ENCODE results near the gene CUEDC1.
A peak's percentile ranks its signal among the peaks of the same experiment; 100 is the strongest.

The CUEDC1 gene

GRCh38 chr17:57868007-57868909 lies 87.0 kb downstream of the CUEDC1 start:
- FAIRE-seq, result peak; percentile 88
- TF ChIP-seq POLR2AphosphoS5 (IDR thresholded peaks at IDR 0.05; ENCODE audit: low read depth, low read length) (no peak), POLR2A (IDR thresholded peaks at IDR 0.05; ENCODE audit: low read depth, low read length) (no peak)
- peak; percentile 93 for DNase-seq (ENCODE audit: insufficient read length)

GRCh38 chr17:57867126-57867525 lies 88.1 kb downstream of the CUEDC1 start:
- TF ChIP-seq POLR2A (IDR thresholded peaks at IDR 0.05; ENCODE audit: low read depth, low read length), result no peak
- no peak for TF ChIP-seq TAF1 (IDR thresholded peaks at IDR 0.05; ENCODE audit: borderline replicate concordance, low read depth, low read length)
- TF ChIP-seq POLR2AphosphoS5 (IDR thresholded peaks at IDR 0.05; ENCODE audit: low read depth, low read length), result no peak
- FAIRE-seq (no peak), DNase-seq (ENCODE audit: insufficient read length) (no peak)

- FAIRE-seq (no peak), DNase-seq (ENCODE audit: insufficient read length) (no peak)
- TF ChIP-seq POLR2AphosphoS5 (IDR thresholded peaks at IDR 0.05; ENCODE audit: low read depth, low read length), result no peak
- TF ChIP-seq TAF1 (IDR thresholded peaks at IDR 0.05; ENCODE audit: borderline replicate concordance, low read depth, low read length), result no peak
- no peak for TF ChIP-seq POLR2A (IDR thresholded peaks at IDR 0.05; ENCODE audit: low read depth, low read length)
Observed at GRCh38 chr17:57866723-57867122, 88.5 kb downstream of the CUEDC1 start.

GRCh38 chr17:57866319-57866718 lies 88.9 kb downstream of the CUEDC1 start:
- DNase-seq (ENCODE audit: insufficient read length) (no peak), FAIRE-seq (no peak)
- TF ChIP-seq TAF1 (IDR thresholded peaks at IDR 0.05; ENCODE audit: borderline replicate concordance, low read depth, low read length) (no peak), POLR2AphosphoS5 (IDR thresholded peaks at IDR 0.05; ENCODE audit: low read depth, low read length) (no peak), POLR2A (IDR thresholded peaks at IDR 0.05; ENCODE audit: low read depth, low read length) (no peak)

GRCh38 chr17:57864273-57864672 lies 90.9 kb downstream of the CUEDC1 start:
- no peak for TF ChIP-seq POLR2A (IDR thresholded peaks at IDR 0.05; ENCODE audit: low read depth, low read length)
- no peak for TF ChIP-seq TAF1 (IDR thresholded peaks at IDR 0.05; ENCODE audit: borderline replicate concordance, low read depth, low read length)
- no peak for TF ChIP-seq POLR2AphosphoS5 (IDR thresholded peaks at IDR 0.05; ENCODE audit: low read depth, low read length)
- no peak for DNase-seq (ENCODE audit: insufficient read length)
- no peak for FAIRE-seq

GRCh38 chr17:57862694-57863667 lies 92.2 kb downstream of the CUEDC1 start:
- no peak for FAIRE-seq
- TF ChIP-seq TAF1 (IDR thresholded peaks at IDR 0.05; ENCODE audit: borderline replicate concordance, low read depth, low read length), result no peak
- no peak for TF ChIP-seq POLR2A (IDR thresholded peaks at IDR 0.05; ENCODE audit: low read depth, low read length)
- TF ChIP-seq POLR2AphosphoS5 (IDR thresholded peaks at IDR 0.05; ENCODE audit: low read depth, low read length), result no peak
- DNase-seq (ENCODE audit: insufficient read length), result no peak

- no peak for DNase-seq (ENCODE audit: insufficient read length)
- no peak for TF ChIP-seq POLR2A (IDR thresholded peaks at IDR 0.05; ENCODE audit: low read depth, low read length)
Observed at GRCh38 chr17:57861790-57862693, 93.2 kb downstream of the CUEDC1 start.

DNA sequence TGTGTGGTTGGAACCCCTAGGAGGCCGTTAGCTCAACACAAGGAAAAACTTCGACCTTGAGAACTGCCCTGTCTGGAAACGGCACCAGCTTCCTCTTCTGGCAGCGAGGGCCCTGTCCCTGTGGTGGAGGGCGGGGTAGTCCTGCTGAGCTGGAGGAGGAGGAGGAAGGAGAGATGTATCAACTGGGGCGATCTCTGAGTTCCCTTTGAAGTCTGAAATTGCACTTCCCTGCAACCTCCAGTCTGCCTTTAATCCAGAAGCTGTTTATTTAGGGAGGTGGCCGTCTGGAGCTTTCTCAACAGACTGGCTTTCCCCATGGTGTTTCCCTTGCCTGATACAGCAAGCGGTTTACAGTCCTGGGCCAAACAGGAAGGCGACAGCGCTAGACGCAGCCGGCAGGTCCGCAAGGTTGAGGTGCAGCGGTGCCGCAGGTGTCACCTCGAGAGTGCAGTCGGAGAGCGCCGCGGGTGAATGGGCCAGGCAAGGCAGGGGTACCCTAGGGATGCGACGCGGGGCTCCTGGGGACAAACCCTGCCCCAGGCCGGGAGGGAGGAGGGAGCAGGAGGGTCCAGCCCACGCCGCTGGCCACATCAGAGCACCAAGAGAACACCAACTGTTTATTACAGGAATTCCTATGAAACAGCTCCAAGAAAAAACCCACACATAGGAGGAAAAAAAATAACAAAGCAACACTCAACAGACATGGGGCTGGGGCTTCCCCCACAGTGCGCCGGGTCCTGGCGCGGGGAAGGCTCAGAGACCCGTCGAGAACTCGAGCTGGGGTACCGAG lies 94.0 kb downstream of the CUEDC1 start:
- FAIRE-seq, result peak; percentile 77
- no peak for DNase-seq (ENCODE audit: insufficient read length)
- TF ChIP-seq TAF1 (IDR thresholded peaks at IDR 0.05; ENCODE audit: borderline replicate concordance, low read depth, low read length) (no peak), POLR2A (IDR thresholded peaks at IDR 0.05; ENCODE audit: low read depth, low read length) (no peak)

More at GRCh38 chr17:57861790-57862693, 93.2 kb downstream of the CUEDC1 start:
- no peak for FAIRE-seq

DNA sequence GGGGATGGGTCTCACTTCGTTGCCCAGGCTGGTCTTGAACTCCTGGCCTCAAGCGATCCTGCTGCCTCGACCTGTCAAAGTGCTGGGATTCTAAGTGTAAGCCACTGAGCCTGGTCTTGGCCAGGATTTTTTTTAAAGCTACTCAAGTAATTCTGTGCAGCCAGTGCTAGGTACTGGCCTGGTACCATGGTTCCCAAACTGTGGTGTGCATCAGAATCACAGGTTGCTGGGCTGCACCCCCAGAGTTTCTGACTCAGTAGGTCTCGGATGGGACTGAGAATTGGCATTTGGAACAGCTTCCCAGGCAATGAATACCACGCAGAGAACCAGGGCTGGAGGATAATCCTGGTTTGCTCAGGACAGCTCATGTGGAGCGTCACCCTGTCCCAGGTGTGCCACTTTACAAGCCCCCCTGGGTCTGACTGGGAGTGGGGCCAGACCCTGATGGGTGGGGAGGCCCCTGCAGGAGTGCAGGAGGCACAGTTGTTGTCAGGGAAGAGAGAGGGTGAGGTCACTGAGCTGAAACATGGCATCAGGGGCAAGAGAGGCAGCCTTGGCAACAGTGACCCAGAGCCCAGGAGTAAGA lies 94.7 kb downstream of the CUEDC1 start:
- DNase-seq (ENCODE audit: insufficient read length) (no peak), FAIRE-seq (no peak)
- TF ChIP-seq POLR2AphosphoS5 (IDR thresholded peaks at IDR 0.05; ENCODE audit: low read depth, low read length), result no peak
- TF ChIP-seq TAF1 (IDR thresholded peaks at IDR 0.05; ENCODE audit: borderline replicate concordance, low read depth, low read length), result no peak
- no peak for TF ChIP-seq POLR2A (IDR thresholded peaks at IDR 0.05; ENCODE audit: low read depth, low read length)

Measured in GM12892 (cell line).